Adrenal gland (tissue), 12 donors: Measurements from ENCODE around the gene INHBC. TPM values are rescaled to one million over a fixed set of nuclear protein-coding genes. Genes with fewer than 3 reads are reported as not detected.

Source experiments
- DNase-seq, 7 donors: peaks; one replicate each; pipeline ENCODE4 v3.0.0-alpha.2; 2019 to 2020
- H3K27ac ChIP-seq, 5 donors: fragments of 200-600 bp; sonication (generic) in 4 of 5; 1 replicate in 3 of 5; 2 replicates in 2 of 5; pipeline versions ENCODE4 v1.5.1 to v1.8.0; 2016 to 2020; ENCODE audit warnings: mild to moderate bottlenecking in 1 of 5
- H3K27me3 ChIP-seq: fragments of 200-600 bp; 2 replicates; pipeline ENCODE4 v1.8.0; 2021
- H3K36me3 ChIP-seq, 2 donors: fragments of 200-600 bp; replicated peaks in 1 of 2; 1 replicate in 1 of 2; 2 replicates in 1 of 2; pipeline versions ENCODE4 v1.5.1 to v1.8.0; 2018 to 2022
- H3K4me1 ChIP-seq, 2 donors: fragments of 200-600 bp; replicated peaks in 1 of 2; 1 replicate in 1 of 2; 2 replicates in 1 of 2; pipeline versions ENCODE4 v1.5.1 to v1.8.0; 2018 to 2021
- H3K4me3 ChIP-seq, 4 donors: fragments of 200-600 bp; sonication (generic) in 3 of 4; one replicate each; pipeline ENCODE4 v1.5.1; 2016 to 2018
- H3K9me3 ChIP-seq, 3 donors: fragments of 200-600 bp; sonication (generic) in 1 of 3; replicated peaks in 1 of 3; 1 replicate in 2 of 3; 2 replicates in 1 of 3; pipeline versions ENCODE4 v1.5.1 to v1.8.0; 2016 to 2021
- CTCF ChIP-seq, 6 experiments: fragments of 450-650 bp in 4 of 6; fragments of 200-600 bp in 2 of 6; sonication (generic) in 1 of 6; IDR thresholded peaks; 1 replicate in 5 of 6; 2 replicates in 1 of 6; pipeline versions ENCODE4 v1.5.1 to v1.8.0; 2016 to 2021; ENCODE audit warnings: antibody characterized with exemption in 6 of 6, mild to moderate bottlenecking in 2 of 6, moderate library complexity in 1 of 6
- POLR2A ChIP-seq, 2 donors: fragments of 450-650 bp; IDR thresholded peaks; one replicate each; pipeline ENCODE4 v1.6.1; 2017; ENCODE audit warnings: antibody characterized with exemption in 2 of 2, mild to moderate bottlenecking in 2 of 2, moderate library complexity in 1 of 2
- WGBS, 4 donors: extraction: QIAGEN DNeasy Blood & Tissue Kit in 2 of 4; methylation state at CpG; one replicate each; pipeline versions ENCODE4 v1.1.5 to v1.1.7; 2013 to 2017; 5-methylcytosine and 5-hydroxymethylcytosine counted together
- intact Hi-C, 2 donors: fragments of 100-400 bp; cut with DNase I; formaldehyde crosslinking; loops; one replicate each; pipeline versions ENCODE4 v1.14.1 to v1.15.0; 2022 to 2023
- polyA plus RNA-seq, 3 donors: library from polyadenylated mRNA; stranded (reverse); fragments of 200-250 nt in 2 of 3; fragments of 350-450 nt in 1 of 3; fragmentation: Illumina TruSeq in 1 of 3; extraction: RNeasy Lipid Tissue Mini Kit (QIAGEN cat#74804) in 1 of 3; gene quantifications; one replicate each; pipeline ENCODE4 v1.2.3, GENCODE V29; 2013 to 2014
- total RNA-seq, 9 donors: library from RNA; depleted of rRNA in 4 of 9; stranded (reverse); fragments of >200 nt in 4 of 9; fragments of 120-200 nt in 1 of 9; fragmentation: NEBNext Ultra II Directional in 1 of 9; extraction: Animal tissue kit (Norgen Biotek cat#: 25700) in 1 of 9; gene quantifications; one replicate each; pipeline versions ENCODE4 v1.1.0 to v1.2.4, GENCODE V29; 2013 to 2023
- donor health status: healthy with polysubstance abuse.
- donor health status: Bipolar disorder and iron deficiency.
- donor health status: DM: yes; HTN: yes; CAD: no.
- donor health status: DM: no; HTN: no; CAD: no.
- donor health status: DM: no; HTN: no; CAD: no.
- donor health status: DM: yes; HTN: yes; CAD: no.

Gene INHBC
- total and polyA plus RNA-seq, 12 donors, result not detected

- Histone ChIP-seq H3K9me3 (no peaks in the 10 kb centered on the region), H3K27ac (no peak overlapping the region), H3K27me3 (no peaks in the 10 kb centered on the region), H3K4me1 (no peaks in the 10 kb centered on the region), H3K4me3 (no peak overlapping the region), H3K36me3 (peaks cover 0 to 52% of the 10 kb centered on the region in 2 donors)
- TF ChIP-seq CTCF (IDR thresholded peaks at IDR 0.05), result no peak
- TF ChIP-seq POLR2A (IDR thresholded peaks at IDR 0.05), result no peak
- DNase-seq, result no peak
- intact Hi-C loops, result no loop called here
Measured at GRCh38 chr12:57496822-57497221, 62.2 kb downstream of the INHBC start.

- Histone ChIP-seq H3K27ac (no peak overlapping the region), H3K4me3 (no peak overlapping the region), H3K27me3 (no peaks in the 10 kb centered on the region), H3K36me3 (peaks cover 0 to 53% of the 10 kb centered on the region in 2 donors), H3K4me1 (no peaks in the 10 kb centered on the region), H3K9me3 (no peaks in the 10 kb centered on the region)
- intact Hi-C loops, result no loop called here
- 92 to 95% (median 94%) methylated on average over 12 of the region's 12 CpGs for WGBS, 4 donors
- DNase-seq, result no peak
- TF ChIP-seq CTCF (IDR thresholded peaks at IDR 0.05) (no peak), POLR2A (IDR thresholded peaks at IDR 0.05) (no peak)
Measured at GRCh38 chr12:57497223-57498131, 62.9 kb downstream of the INHBC start.

GRCh38 chr12:57498132-57498502 lies 63.5 kb downstream of the INHBC start:
- intact Hi-C loops, result no loop called here
- WGBS, 4 donors, result 88 to 93% (median 90%) methylated on average over 5 to 9 of the region's 9 CpGs
- Histone ChIP-seq H3K36me3 (peaks cover 0 to 55% of the 10 kb centered on the region in 2 donors), H3K4me1 (no peaks in the 10 kb centered on the region), H3K27ac (no peak overlapping the region), H3K9me3 (no peaks in the 10 kb centered on the region), H3K27me3 (no peaks in the 10 kb centered on the region), H3K4me3 (no peak overlapping the region)
- no peak for DNase-seq
- TF ChIP-seq POLR2A (IDR thresholded peaks at IDR 0.05) (no peak), CTCF (IDR thresholded peaks at IDR 0.05) (no peak)

GRCh38 chr12:57498571-57498970 lies 64.0 kb downstream of the INHBC start:
- Histone ChIP-seq H3K27ac (no peak overlapping the region), H3K4me1 (no peaks in the 10 kb centered on the region), H3K36me3 (peaks cover 0 to 59% of the 10 kb centered on the region in 2 donors), H3K4me3 (no peak overlapping the region), H3K27me3 (no peaks in the 10 kb centered on the region), H3K9me3 (no peaks in the 10 kb centered on the region)
- 93 to 98% (median 95%) methylated on average over 4 of the region's 4 CpGs for WGBS, 4 donors
- no peak for DNase-seq
- intact Hi-C loops, result no loop called here
- TF ChIP-seq CTCF (IDR thresholded peaks at IDR 0.05), result no peak
- TF ChIP-seq POLR2A (IDR thresholded peaks at IDR 0.05), result no peak
